Measurements from ENCODE around the gene LRPAP1. TPM values are rescaled to one million over a fixed set of nuclear protein-coding genes. Genes with fewer than 3 reads are reported as not detected.

LRPAP1 gene
- total RNA-seq, 1 experiment from 2014 or later = 109 TPM

DNA sequence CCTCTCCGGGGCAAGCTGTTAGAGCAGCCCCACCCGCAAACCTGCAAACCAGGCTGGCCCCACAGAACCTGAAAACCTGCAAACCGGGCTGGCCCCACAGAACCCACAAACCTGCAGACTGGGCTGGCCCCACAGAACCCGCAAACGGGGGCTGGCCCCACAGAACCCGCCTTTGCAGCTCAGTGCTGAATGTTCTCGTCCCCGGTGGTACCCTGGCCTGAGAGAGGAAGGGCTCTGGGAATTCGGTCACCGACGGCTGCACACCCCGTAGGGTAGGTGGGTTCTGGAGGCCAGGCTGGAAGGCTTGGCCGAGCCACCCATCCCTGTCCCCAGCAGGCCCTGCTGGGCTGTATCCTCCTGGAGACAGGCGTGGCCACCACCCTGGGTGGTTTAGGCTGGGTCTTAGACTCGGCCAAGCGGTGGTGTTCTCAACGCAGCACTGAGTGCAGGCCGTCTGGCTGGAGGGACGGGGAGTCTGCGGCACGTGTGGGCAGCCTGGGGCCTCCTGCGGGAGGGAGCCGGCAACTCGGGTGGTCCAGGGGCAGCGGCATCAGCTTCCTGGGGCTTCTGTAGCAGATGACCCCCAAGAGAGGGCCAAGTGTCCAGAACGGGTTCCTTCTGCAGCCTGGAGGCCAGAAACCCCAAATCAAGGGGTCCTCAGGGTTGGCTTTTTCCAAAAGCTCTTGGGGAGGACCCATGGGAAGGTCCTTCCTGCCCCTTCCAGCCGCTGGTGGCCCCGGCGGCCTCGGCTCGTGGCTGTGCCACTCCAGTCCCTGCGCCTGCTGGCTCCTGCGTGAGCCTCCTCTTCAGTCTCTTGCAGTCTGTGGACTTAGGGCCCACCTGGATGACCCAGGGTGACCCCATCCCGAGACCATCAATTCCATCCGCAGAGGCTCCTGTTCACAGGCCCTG lies 53.5 kb downstream of the LRPAP1 start:
- RAD21 ChIA-PET (ENCODE audit: low non-redundant PET in 1 of 2, low total read pairs in 2 of 2, uncharacterized antibody in 2 of 2, unreplicated experiment in 2 of 2) = no interaction called here
- no peaks in the 10 kb centered on the region for H3K9me3 ChIP-seq (ENCODE audit: control insufficient read depth in 1 of 2, insufficient read depth in 1 of 2, low read depth in 1 of 2, low read length in 2 of 2)
- peaks cover under 1 to 9% of the 10 kb centered on the region in 2 experiments; a peak in 3 of 4 replicates for H3K4me1 ChIP-seq (ENCODE audit: control insufficient read depth in 1 of 2, insufficient read depth in 2 of 2, low read length in 2 of 2)
- intact Hi-C loops (cut with micrococcal nuclease) = no loop called here
- no peaks in the 10 kb centered on the region for H3K27me3 ChIP-seq (ENCODE audit: insufficient read depth, low read length)
- ATAC-seq = no peak
- H2AFZ ChIP-seq (ENCODE audit: low read depth, low read length, poor library complexity, severe bottlenecking) = no peak overlapping the region
- H3K27ac ChIP-seq (ENCODE audit: low read depth, low read length) = no peak overlapping the region
- H4K20me1 ChIP-seq (ENCODE audit: insufficient read depth) = no peaks in the 10 kb centered on the region
- H3K4me3 ChIP-seq (replicated peaks in 1 of 2; ENCODE audit: low read depth in 1 of 2, low read length in 2 of 2) = no peak overlapping the region
- no TSS peak for BruUV-seq (replicated peaks)
- DNase-seq (ENCODE audit: low read depth, low spot score) = no peak
- no peak overlapping the region for H3K9ac ChIP-seq (ENCODE audit: low read length)
- POLR2A ChIA-PET = no interaction called here
- TF ChIP-seq ATF3 (IDR thresholded peaks at IDR 0.05) (no peak), ZFX (IDR thresholded peaks at IDR 0.05) (no peak)
- no peak overlapping the region for H3K4me2 ChIP-seq (ENCODE audit: low read length)
- no peaks in the 10 kb centered on the region for H3K36me3 ChIP-seq (ENCODE audit: control insufficient read depth in 1 of 2, insufficient read depth in 2 of 2, low read length in 2 of 2)
- no peaks in the 10 kb centered on the region for H3K9me2 ChIP-seq (ENCODE audit: insufficient read depth)
- CTCF ChIA-PET = interaction anchor here (2.2 kb wide), 1 partner anchor 402 kb away, joined by 11 read pairs; no protein-coding TSS in a partner anchor
- H3K79me2 ChIP-seq (ENCODE audit: insufficient read depth, low read length) = no peaks in the 10 kb centered on the region

DNA sequence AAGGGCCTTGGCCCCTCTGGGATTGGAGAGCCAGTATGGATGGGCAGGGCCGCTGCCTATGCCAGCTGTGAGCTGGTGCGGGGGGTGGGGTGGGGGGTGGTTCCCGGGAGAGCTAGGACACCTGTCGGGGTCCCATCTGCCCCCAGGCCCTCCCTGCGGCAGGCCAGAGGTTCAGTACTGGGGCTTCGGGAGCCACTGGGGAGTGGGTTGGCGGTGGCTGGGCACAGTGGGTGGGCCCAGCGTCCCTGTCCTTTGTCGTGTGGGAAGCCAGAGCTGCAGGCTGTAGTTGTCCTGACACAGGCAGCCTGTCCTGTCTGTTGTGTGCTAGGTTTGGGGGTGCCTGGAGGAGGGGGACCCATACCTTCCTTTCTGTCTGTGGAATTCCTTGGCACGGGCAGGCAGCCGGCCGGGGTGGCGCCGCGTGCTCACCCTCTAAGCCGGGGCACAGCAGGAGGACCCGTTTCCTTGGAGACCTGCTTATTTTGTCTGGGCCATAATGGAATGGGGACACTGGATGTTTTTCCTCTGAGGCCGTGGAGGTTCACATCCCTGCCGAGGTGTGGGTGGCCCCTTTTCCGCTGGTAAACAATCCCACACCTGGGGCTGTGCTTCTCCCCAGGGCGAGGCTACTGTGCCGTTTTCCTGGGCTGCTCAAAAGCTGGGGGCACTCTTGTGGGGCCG lies 54.3 kb downstream of the LRPAP1 start:
- H3K9ac ChIP-seq (ENCODE audit: low read length) = no peak overlapping the region
- H3K36me3 ChIP-seq (ENCODE audit: control insufficient read depth in 1 of 2, insufficient read depth in 2 of 2, low read length in 2 of 2) = no peaks in the 10 kb centered on the region
- no peak overlapping the region for H3K4me2 ChIP-seq (ENCODE audit: low read length)
- no peaks in the 10 kb centered on the region for H3K9me2 ChIP-seq (ENCODE audit: insufficient read depth)
- POLR2A ChIA-PET = no interaction called here
- RAD21 ChIA-PET (ENCODE audit: low non-redundant PET in 1 of 2, low total read pairs in 2 of 2, uncharacterized antibody in 2 of 2, unreplicated experiment in 2 of 2) = no interaction called here
- no peak overlapping the region for H2AFZ ChIP-seq (ENCODE audit: low read depth, low read length, poor library complexity, severe bottlenecking)
- DNase-seq (ENCODE audit: low read depth, low spot score) (no peak), ATAC-seq (no peak)
- no TSS peak for BruUV-seq (replicated peaks)
- H3K9me3 ChIP-seq (ENCODE audit: control insufficient read depth in 1 of 2, insufficient read depth in 1 of 2, low read depth in 1 of 2, low read length in 2 of 2) = no peaks in the 10 kb centered on the region
- peaks cover 0 to 7% of the 10 kb centered on the region in 2 experiments; a peak in 3 of 4 replicates for H3K4me1 ChIP-seq (ENCODE audit: control insufficient read depth in 1 of 2, insufficient read depth in 2 of 2, low read length in 2 of 2)
- H4K20me1 ChIP-seq (ENCODE audit: insufficient read depth) = no peaks in the 10 kb centered on the region
- no peak overlapping the region for H3K4me3 ChIP-seq (replicated peaks in 1 of 2; ENCODE audit: low read depth in 1 of 2, low read length in 2 of 2)
- H3K27ac ChIP-seq (ENCODE audit: low read depth, low read length) = no peak overlapping the region
- H3K79me2 ChIP-seq (ENCODE audit: insufficient read depth, low read length) = no peaks in the 10 kb centered on the region
- CTCF ChIA-PET = no interaction called here
- intact Hi-C loops (cut with micrococcal nuclease) = no loop called here
- H3K27me3 ChIP-seq (ENCODE audit: insufficient read depth, low read length) = no peaks in the 10 kb centered on the region
- TF ChIP-seq SP1 (IDR thresholded peaks at IDR 0.05; ENCODE audit: low read depth) (no peak), ZBTB33 (IDR thresholded peaks at IDR 0.05; ENCODE audit: extremely low read depth, insufficient replicate concordance, low read length) (no peak), TCF7L2 (IDR thresholded peaks at IDR 0.05; ENCODE audit: borderline replicate concordance, extremely low read depth, insufficient read depth, insufficient read length) (no peak), SIN3A (IDR thresholded peaks at IDR 0.05; ENCODE audit: low read depth) (no peak), POLR2AphosphoS5 (IDR thresholded peaks at IDR 0.05; ENCODE audit: low read depth, low read length) (no peak), FOSL1 (IDR thresholded peaks at IDR 0.05; ENCODE audit: low read depth) (no peak), ELF1 (IDR thresholded peaks at IDR 0.05; ENCODE audit: borderline replicate concordance, low read depth) (no peak), SRF (IDR thresholded peaks at IDR 0.05; ENCODE audit: low read depth) (no peak), JUND (IDR thresholded peaks at IDR 0.05) (no peak), POLR2A (IDR thresholded peaks at IDR 0.05; ENCODE audit: borderline replicate concordance, extremely low read depth, insufficient read depth, insufficient read length) (no peak), CTCF (IDR thresholded peaks at IDR 0.05 in 2 of 3, conservative IDR thresholded peaks at IDR 0.05 in 1 of 3; ENCODE audit: borderline replicate concordance in 1 of 3, insufficient read depth in 1 of 3, low read depth in 2 of 3, low read length in 2 of 3) (no peak), ATF3 (IDR thresholded peaks at IDR 0.05) (no peak)
- TF ChIP-seq, protein P1, sequence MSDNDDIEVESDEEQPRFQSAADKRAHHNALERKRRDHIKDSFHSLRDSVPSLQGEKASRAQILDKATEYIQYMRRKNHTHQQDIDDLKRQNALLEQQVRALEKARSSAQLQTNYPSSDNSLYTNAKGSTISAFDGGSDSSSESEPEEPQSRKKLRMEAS (IDR thresholded peaks at IDR 0.05) = no peak

Data from HCT116 (cell line).